C4-2B (cell line): Measurements from ENCODE around the gene GRN.
A peak's percentile ranks its signal among the peaks of the same experiment; 100 is the strongest.
"Not testable (repeated sequence)": the region's sequence is repeated elsewhere in the genome, so short reads cannot be mapped to it uniquely, and the experiment has no call there.

Experiments
- H3K27ac ChIP-seq: fragments of 450-650 bp; 2 replicates; pipeline ENCODE4 v1.5.1; 2017
- CTCF ChIP-seq: fragments of 450-650 bp; conservative IDR thresholded peaks from 2 replicates; pipeline ENCODE4 v1.5.1; 2017; ENCODE audit warnings: mild to moderate bottlenecking
- ZFX ChIP-seq: fragments of 450-650 bp; IDR thresholded peaks from 2 replicates; pipeline ENCODE4 v1.6.1; 2017

Gene GRN

GRCh38 chr17:44343510-44344209, 1.4 kb upstream of the GRN start:
- no peak overlapping the region for H3K27ac ChIP-seq
- TF ChIP-seq ZFX, result no peak
- no peak for TF ChIP-seq CTCF

GRCh38 chr17:44345454-44346026, 438 bp downstream of the GRN start:
- peak overlapping the region; percentile 65 for H3K27ac ChIP-seq

GRCh38 chr17:44346064-44346844, 1.2 kb downstream of the GRN start:
- no peak overlapping the region; the same call in 1 of the 2 replicates for H3K27ac ChIP-seq
- TF ChIP-seq CTCF, result no peak
- no peak for TF ChIP-seq ZFX

More at GRCh38 chr17:44345454-44346026, 438 bp downstream of the GRN start:
- no peak for TF ChIP-seq ZFX
- TF ChIP-seq CTCF, result no peak

GRCh38 chr17:44347206-44348055, 2.3 kb downstream of the GRN start:
- not testable (repeated sequence) for H3K27ac ChIP-seq

GRCh38 chr17:44348234-44348987, 3.3 kb downstream of the GRN start:
- TF ChIP-seq ZFX, result no peak
- no peak for TF ChIP-seq CTCF
- no peak overlapping the region for H3K27ac ChIP-seq

- no peak for TF ChIP-seq ZFX
- no peak for TF ChIP-seq CTCF
Observed at GRCh38 chr17:44348988-44349364, 3.9 kb downstream of the GRN start.

GRCh38 chr17:44349553-44350070, 4.5 kb downstream of the GRN start:
- TF ChIP-seq CTCF (no peak), ZFX (no peak)

More at GRCh38 chr17:44348988-44349364, 3.9 kb downstream of the GRN start:
- H3K27ac ChIP-seq, result no peak overlapping the region

More at GRCh38 chr17:44349553-44350070, 4.5 kb downstream of the GRN start:
- H3K27ac ChIP-seq, result no peak overlapping the region
